ENCODE data around the gene HOXC12. TPM values are rescaled to one million over a fixed set of nuclear protein-coding genes. Genes with fewer than 3 reads are reported as not detected.

Gene HOXC12
- total RNA-seq, 3 donors from 2014 or later = 0.15 TPM; not detected in 2

DNA sequence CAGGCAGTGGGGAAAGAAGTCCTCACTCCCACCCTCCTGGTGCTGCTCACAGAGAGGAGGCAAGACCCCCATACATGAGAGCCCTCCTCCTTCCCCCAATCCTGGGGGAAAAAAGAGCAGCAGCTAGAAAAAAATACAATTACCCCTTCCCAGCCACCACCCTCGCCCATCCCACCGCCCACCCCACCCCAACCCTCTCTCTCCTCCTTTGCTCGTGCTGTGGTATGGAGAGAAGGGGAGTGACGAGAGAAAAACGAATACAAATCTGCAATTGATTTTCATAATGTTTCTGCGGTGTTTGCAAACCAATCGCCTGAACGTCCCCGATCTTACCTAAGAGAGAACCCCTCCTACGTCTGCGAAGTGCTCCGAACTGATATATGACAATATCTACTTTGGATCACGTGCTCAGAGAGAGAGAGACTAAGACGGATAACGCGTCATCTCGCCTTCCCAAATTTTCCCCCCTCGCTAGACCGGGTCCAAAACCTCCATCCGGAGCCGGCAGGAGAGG lies 18.1 kb downstream of the HOXC12 start, which contains the start of gene HOXC11:
Gene HOXC11 (plus strand): TSS at position 405 of the 514 bp plus-strand sequence. CDS start 116 bp downstream, outside the sequence.
- TF ChIP-seq POLR2A (IDR thresholded peaks at IDR 0.05) (no peak), POLR2AphosphoS5 (IDR thresholded peaks at IDR 0.05) (no peak)
- TF ChIP-seq, protein P1, sequence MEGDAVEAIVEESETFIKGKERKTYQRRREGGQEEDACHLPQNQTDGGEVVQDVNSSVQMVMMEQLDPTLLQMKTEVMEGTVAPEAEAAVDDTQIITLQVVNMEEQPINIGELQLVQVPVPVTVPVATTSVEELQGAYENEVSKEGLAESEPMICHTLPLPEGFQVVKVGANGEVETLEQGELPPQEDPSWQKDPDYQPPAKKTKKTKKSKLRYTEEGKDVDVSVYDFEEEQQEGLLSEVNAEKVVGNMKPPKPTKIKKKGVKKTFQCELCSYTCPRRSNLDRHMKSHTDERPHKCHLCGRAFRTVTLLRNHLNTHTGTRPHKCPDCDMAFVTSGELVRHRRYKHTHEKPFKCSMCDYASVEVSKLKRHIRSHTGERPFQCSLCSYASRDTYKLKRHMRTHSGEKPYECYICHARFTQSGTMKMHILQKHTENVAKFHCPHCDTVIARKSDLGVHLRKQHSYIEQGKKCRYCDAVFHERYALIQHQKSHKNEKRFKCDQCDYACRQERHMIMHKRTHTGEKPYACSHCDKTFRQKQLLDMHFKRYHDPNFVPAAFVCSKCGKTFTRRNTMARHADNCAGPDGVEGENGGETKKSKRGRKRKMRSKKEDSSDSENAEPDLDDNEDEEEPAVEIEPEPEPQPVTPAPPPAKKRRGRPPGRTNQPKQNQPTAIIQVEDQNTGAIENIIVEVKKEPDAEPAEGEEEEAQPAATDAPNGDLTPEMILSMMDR (IDR thresholded peaks at IDR 0.05) = no peak
- Histone ChIP-seq H3K4me3 (peak within 1 kb of the TSS; percentile 42 to 65 (median 46)), H3K4me1 (peaks cover 0 to 8% of the 10 kb centered on the region in 2 donors), H3K27me3 (peaks cover 11 to 100% of the 10 kb centered on the region in 2 donors), H3K9me3 (no peaks in the 10 kb centered on the region), H3K36me3 (no peaks in the 10 kb centered on the region), H3K27ac (peak within 1 kb of the TSS in 1 of 2 donors; percentile 25)
- intact Hi-C loops (cut with DNase I; ENCODE audit: low total_unique reads) = no loop called here
- DNase-seq (ENCODE audit: low spot score in 2 of 2) = no peak

DNA sequence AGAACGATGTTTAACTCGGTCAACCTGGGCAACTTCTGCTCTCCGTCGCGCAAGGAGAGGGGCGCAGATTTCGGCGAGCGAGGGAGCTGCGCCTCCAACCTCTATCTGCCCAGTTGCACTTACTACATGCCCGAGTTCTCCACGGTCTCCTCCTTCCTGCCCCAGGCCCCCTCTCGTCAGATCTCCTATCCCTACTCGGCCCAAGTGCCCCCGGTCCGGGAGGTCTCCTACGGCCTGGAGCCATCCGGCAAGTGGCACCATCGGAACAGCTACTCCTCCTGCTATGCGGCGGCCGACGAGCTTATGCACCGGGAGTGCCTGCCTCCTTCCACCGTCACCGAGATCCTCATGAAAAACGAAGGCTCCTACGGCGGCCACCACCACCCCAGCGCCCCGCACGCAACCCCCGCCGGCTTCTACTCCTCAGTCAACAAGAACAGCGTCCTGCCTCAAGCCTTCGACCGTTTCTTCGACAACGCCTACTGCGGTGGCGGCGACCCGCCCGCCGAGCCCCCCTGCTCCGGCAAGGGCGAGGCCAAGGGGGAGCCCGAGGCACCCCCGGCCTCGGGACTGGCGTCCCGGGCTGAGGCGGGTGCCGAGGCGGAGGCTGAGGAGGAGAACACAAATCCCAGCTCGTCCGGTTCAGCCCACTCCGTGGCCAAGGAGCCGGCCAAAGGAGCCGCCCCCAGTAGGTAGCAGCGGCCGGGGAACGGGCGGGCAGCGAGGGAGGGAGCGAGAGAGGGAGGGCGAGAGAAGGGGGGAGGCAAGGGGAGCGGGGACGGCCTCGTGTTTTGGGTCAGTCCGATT lies 18.7 kb downstream of the HOXC12 start:
- TF ChIP-seq, protein P1 (IDR thresholded peaks at IDR 0.05) = no peak
- no peak for TF ChIP-seq POLR2AphosphoS5 (IDR thresholded peaks at IDR 0.05)
- no peak for TF ChIP-seq POLR2A (IDR thresholded peaks at IDR 0.05)
- peak overlapping the region; percentile 42 to 65 (median 46) for H3K4me3 ChIP-seq
- H3K27ac ChIP-seq = peak overlapping the region in 1 of 2 donors; percentile 25

DNA sequence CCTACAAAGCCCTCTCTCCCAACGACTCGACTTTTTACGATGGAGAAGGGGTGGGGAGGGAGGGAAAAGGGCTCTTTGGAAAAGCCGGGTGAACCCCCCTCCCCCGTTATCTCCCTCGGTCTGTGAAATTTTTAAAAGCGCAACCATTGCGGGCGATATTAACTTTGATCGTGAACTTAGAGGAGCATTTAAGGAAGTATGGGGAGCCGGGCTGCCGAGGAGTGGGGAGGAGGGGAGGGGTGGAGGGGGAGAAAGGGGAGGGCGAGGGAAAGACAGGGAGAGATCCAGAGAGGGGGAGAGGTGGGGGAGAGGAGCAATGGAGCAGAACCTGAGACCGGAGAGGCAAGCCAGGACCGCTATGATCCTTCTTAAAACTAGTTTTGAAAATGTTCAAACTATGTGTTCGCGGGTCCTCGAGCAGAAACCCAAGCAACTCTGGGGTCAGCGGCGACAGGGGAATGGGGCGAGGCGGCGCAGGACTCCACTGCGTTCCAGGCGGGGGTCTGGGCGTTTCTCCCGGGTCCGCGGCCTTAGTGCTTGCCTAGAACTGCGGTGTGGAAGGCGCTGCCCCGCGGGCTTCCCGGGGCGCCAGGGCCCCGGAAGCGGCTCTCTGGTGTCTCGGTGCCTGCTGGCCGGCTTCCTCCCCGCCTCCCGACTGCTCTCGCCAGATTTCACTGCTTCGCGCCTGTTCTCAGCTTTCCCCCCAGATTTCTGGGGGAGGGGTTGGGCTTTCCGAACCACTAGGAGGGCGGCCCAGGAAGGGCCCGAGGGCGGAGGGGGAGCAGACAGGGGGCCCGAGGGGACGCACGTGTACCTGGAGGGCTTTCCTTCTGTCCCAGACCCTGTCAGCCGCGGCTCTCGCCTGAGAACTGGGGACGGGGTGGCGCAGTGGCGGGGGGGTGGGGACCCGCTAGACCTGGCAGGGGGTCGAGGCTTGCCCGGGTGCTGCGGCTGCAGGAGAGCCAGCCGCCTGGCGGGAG lies 19.7 kb downstream of the HOXC12 start, which contains the start of gene HOTAIR:
Gene HOTAIR (minus strand): TSS at position 871 of the 980 bp plus-strand sequence.
- Histone ChIP-seq H3K36me3 (no peaks in the 10 kb centered on the region), H3K27ac (peak within 1 kb of the TSS in 1 of 2 donors; percentile 25), H3K27me3 (peaks cover 11 to 97% of the 10 kb centered on the region in 2 donors), H3K9me3 (no peaks in the 10 kb centered on the region), H3K4me1 (peaks cover 0 to 8% of the 10 kb centered on the region in 2 donors), H3K4me3 (peak within 1 kb of the TSS; percentile 42 to 65 (median 46))
- DNase-seq (ENCODE audit: low spot score in 2 of 2) = no peak
- intact Hi-C loops (cut with DNase I; ENCODE audit: low total_unique reads) = no loop called here
- TF ChIP-seq, protein P1 (IDR thresholded peaks at IDR 0.05) = no peak
- TF ChIP-seq POLR2AphosphoS5 (IDR thresholded peaks at IDR 0.05) (no peak), POLR2A (IDR thresholded peaks at IDR 0.05) (no peak)

More for the DNA sequence above, 18.7 kb downstream of the HOXC12 start:
- Histone ChIP-seq H3K4me1 (peaks cover 0 to 8% of the 10 kb centered on the region in 2 donors), H3K9me3 (no peaks in the 10 kb centered on the region), H3K36me3 (no peaks in the 10 kb centered on the region), H3K27me3 (peaks cover 11 to 99% of the 10 kb centered on the region in 2 donors)
- intact Hi-C loops (cut with DNase I; ENCODE audit: low total_unique reads) = no loop called here
- DNase-seq (ENCODE audit: low spot score in 2 of 2) = no peak

DNA sequence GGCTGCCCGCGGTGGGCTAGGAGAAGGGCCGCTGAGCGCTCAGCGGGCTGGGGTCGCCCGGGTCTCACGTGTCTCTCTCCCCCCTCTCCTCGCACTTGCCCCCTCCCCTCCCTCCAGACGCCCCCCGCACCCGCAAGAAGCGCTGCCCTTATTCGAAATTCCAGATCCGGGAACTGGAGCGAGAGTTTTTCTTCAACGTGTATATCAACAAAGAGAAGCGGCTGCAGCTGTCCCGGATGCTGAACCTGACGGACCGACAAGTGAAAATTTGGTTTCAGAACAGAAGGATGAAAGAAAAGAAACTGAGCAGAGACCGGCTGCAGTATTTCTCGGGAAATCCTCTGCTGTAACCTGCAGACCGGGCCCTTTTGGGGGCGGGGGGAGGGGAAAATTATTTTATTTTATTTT lies 20.4 kb downstream of the HOXC12 start:
- TF ChIP-seq POLR2AphosphoS5 (IDR thresholded peaks at IDR 0.05) (no peak), POLR2A (IDR thresholded peaks at IDR 0.05) (no peak)
- TF ChIP-seq, protein P1 (IDR thresholded peaks at IDR 0.05) = no peak
- H3K36me3 ChIP-seq = no peaks in the 10 kb centered on the region
- intact Hi-C loops (cut with DNase I; ENCODE audit: low total_unique reads) = no loop called here
- no peak for DNase-seq (ENCODE audit: low spot score in 2 of 2)
- no peaks in the 10 kb centered on the region for H3K9me3 ChIP-seq
- H3K4me3 ChIP-seq = peak overlapping the region; percentile 42 to 65 (median 46)
- H3K27me3 ChIP-seq = peaks cover 11 to 95% of the 10 kb centered on the region in 2 donors
- H3K27ac ChIP-seq = peak overlapping the region in 1 of 2 donors; percentile 25
- H3K4me1 ChIP-seq = peaks cover 0 to 8% of the 10 kb centered on the region in 2 donors
